Mesodermal cell (in vitro differentiated cells): ENCODE measurements around the gene KCNK1.
"Not testable (repeated sequence)": the region's sequence is repeated elsewhere in the genome, so short reads cannot be mapped to it uniquely, and the experiment has no call there.

Experiments used
- H3K27ac ChIP-seq: 2 replicates; pipeline ENCODE4 v1.7.0; 2013; ENCODE audit warnings: mild to moderate bottlenecking, low read depth, low read length, moderate library complexity; ENCODE audit not compliant: severe bottlenecking
- H3K36me3 ChIP-seq: 2 replicates; pipeline ENCODE4 v1.7.1; 2013; ENCODE audit warnings: mild to moderate bottlenecking, low read length, moderate library complexity; ENCODE audit not compliant: control insufficient read depth, insufficient read depth
- H3K4me1 ChIP-seq: one replicate; pipeline ENCODE4 v1.7.1; 2013; ENCODE audit warnings: mild to moderate bottlenecking, low read length; ENCODE audit not compliant: insufficient read depth, control insufficient read depth, poor library complexity, severe bottlenecking
- H3K4me3 ChIP-seq: 2 replicates; pipeline ENCODE4 v1.7.0; 2013; ENCODE audit warnings: low read length, control low read depth, mild to moderate bottlenecking; ENCODE audit not compliant: insufficient read depth, poor library complexity, severe bottlenecking; ENCODE audit errors: extremely low read depth
- H3K9me3 ChIP-seq: 2 replicates; pipeline ENCODE4 v1.7.1; 2013; ENCODE audit warnings: mild to moderate bottlenecking, low read length, moderate library complexity; ENCODE audit not compliant: control insufficient read depth
- WGBS, 2 experiments: methylation state at CpG; one replicate each; pipeline ENCODE4 v1.1.5; 2013; ENCODE audit warnings: missing lambda C conversion rate in 2 of 2; ENCODE audit not compliant: insufficient coverage in 2 of 2; 5-methylcytosine and 5-hydroxymethylcytosine counted together

The KCNK1 gene

GRCh38 chr1:233677690-233678354 is 63.9 kb downstream of the KCNK1 start:
- WGBS, 2 experiments: 76 to 92% methylated on average over 4 to 5 of the region's 7 CpGs
- Histone ChIP-seq H3K9me3 (no peaks in the 10 kb centered on the region), H3K27ac (no peak overlapping the region), H3K36me3 (no peaks in the 10 kb centered on the region), H3K4me3 (no peak overlapping the region), H3K4me1 (no peaks in the 10 kb centered on the region)

GRCh38 chr1:233679030-233679429 is 65.1 kb downstream of the KCNK1 start:
- no peak overlapping the region for H3K27ac ChIP-seq
- H3K9me3 ChIP-seq: no peaks in the 10 kb centered on the region
- H3K36me3 ChIP-seq: no peaks in the 10 kb centered on the region
- H3K4me1 ChIP-seq: no peaks in the 10 kb centered on the region
- 94 to 97% methylated on average over 5 to 6 of the region's 6 CpGs for WGBS, 2 experiments
- no peak overlapping the region for H3K4me3 ChIP-seq

GRCh38 chr1:233679591-233680373 is 65.9 kb downstream of the KCNK1 start:
- H3K27ac ChIP-seq: no peak overlapping the region
- H3K4me1 ChIP-seq: no peaks in the 10 kb centered on the region
- WGBS, 2 experiments: 85 to 89% methylated on average over 7 to 10 of the region's 12 CpGs
- H3K9me3 ChIP-seq: no peaks in the 10 kb centered on the region
- no peaks in the 10 kb centered on the region for H3K36me3 ChIP-seq
- H3K4me3 ChIP-seq: no peak overlapping the region

GRCh38 chr1:233681285-233681684 is 67.4 kb downstream of the KCNK1 start:
- H3K4me3 ChIP-seq: no peak overlapping the region
- no peak overlapping the region for H3K27ac ChIP-seq
- H3K36me3 ChIP-seq: no peaks in the 10 kb centered on the region
- WGBS, 2 experiments: 73 to 100% methylated on average over 1 of the region's 1 CpG
- H3K4me1 ChIP-seq: no peaks in the 10 kb centered on the region
- no peaks in the 10 kb centered on the region for H3K9me3 ChIP-seq

GRCh38 chr1:233686653-233687052 is 72.7 kb downstream of the KCNK1 start:
- not testable (repeated sequence) for H3K27ac ChIP-seq, H3K9me3 ChIP-seq, H3K4me3 ChIP-seq, H3K4me1 ChIP-seq, H3K36me3 ChIP-seq
- WGBS, 2 experiments: 98% methylated on average over 7 of the region's 11 CpGs; no CpG with 5 or more reads in 1 of the 2 experiments

- no peak overlapping the region for H3K4me3 ChIP-seq
- H3K4me1 ChIP-seq: no peaks in the 10 kb centered on the region
- no peaks in the 10 kb centered on the region for H3K9me3 ChIP-seq
- no peak overlapping the region for H3K27ac ChIP-seq
- H3K36me3 ChIP-seq: no peaks in the 10 kb centered on the region
- 96% methylated on average over 2 of the region's 3 CpGs; no CpG with 5 or more reads in 1 of the 2 experiments for WGBS, 2 experiments
Observed at GRCh38 chr1:233689017-233689747, 75.3 kb downstream of the KCNK1 start.

- H3K36me3 ChIP-seq: no peaks in the 10 kb centered on the region
- no peak overlapping the region for H3K4me3 ChIP-seq
- no peaks in the 10 kb centered on the region for H3K9me3 ChIP-seq
- WGBS, 2 experiments: 79 to 88% methylated on average over 2 to 3 of the region's 3 CpGs
- H3K4me1 ChIP-seq: no peaks in the 10 kb centered on the region
- no peak overlapping the region for H3K27ac ChIP-seq
Observed at GRCh38 chr1:233689748-233690254, 75.9 kb downstream of the KCNK1 start.

- Histone ChIP-seq H3K4me3 (no peak overlapping the region), H3K4me1 (no peaks in the 10 kb centered on the region), H3K36me3 (no peaks in the 10 kb centered on the region), H3K27ac (no peak overlapping the region), H3K9me3 (no peaks in the 10 kb centered on the region)
Observed at GRCh38 chr1:233695901-233696300, 82.0 kb downstream of the KCNK1 start.

- Histone ChIP-seq H3K4me3 (no peak overlapping the region), H3K27ac (no peak overlapping the region), H3K36me3 (no peaks in the 10 kb centered on the region), H3K9me3 (no peaks in the 10 kb centered on the region), H3K4me1 (peaks cover 4% of the 10 kb centered on the region)
- whole genome bisulfite sequencing, 2 experiments: 75 to 80% methylated on average over 1 of the region's 2 CpGs
Observed at GRCh38 chr1:233700338-233700737, 86.4 kb downstream of the KCNK1 start.

GRCh38 chr1:233704170-233704897 is 90.4 kb downstream of the KCNK1 start:
- Histone ChIP-seq H3K4me3 (no peak overlapping the region), H3K27ac (no peak overlapping the region), H3K9me3 (no peaks in the 10 kb centered on the region), H3K36me3 (no peaks in the 10 kb centered on the region), H3K4me1 (peaks cover 17% of the 10 kb centered on the region)
- WGBS, 2 experiments: 87 to 91% methylated on average over 5 of the region's 6 CpGs
